Body of pancreas (tissue), 4 donors: Measurements from ENCODE around the gene TIAM1. TPM values are rescaled to one million over a fixed set of nuclear protein-coding genes. Genes with fewer than 3 reads are reported as not detected.

ENCODE experiments used
- ATAC-seq: fragments of 150-250 bp; one replicate; pipeline ENCODE4 v1.9.1; 2016
- DNase-seq, 4 donors: peaks; one replicate each; pipeline ENCODE4 v3.0.0-alpha.2; 2019
- H3K27ac ChIP-seq, 4 donors: fragments of 200-600 bp; sonication (generic); 1 replicate in 3 of 4; 2 replicates in 1 of 4; pipeline versions ENCODE4 v1.5.1 to v1.6.1; 2016 to 2019; ENCODE audit warnings: mild to moderate bottlenecking in 1 of 4, mixed read lengths in 1 of 4, moderate library complexity in 1 of 4
- H3K27me3 ChIP-seq, 2 donors: fragments of 200-600 bp; sonication (generic); one replicate each; pipeline ENCODE4 v1.6.0; 2016; ENCODE audit warnings: mild to moderate bottlenecking in 1 of 2
- H3K36me3 ChIP-seq, 2 donors: fragments of 200-600 bp; sonication (generic); replicated peaks in 1 of 2; 2 replicates each; pipeline ENCODE4 v1.5.1; 2016; ENCODE audit warnings: low read depth in 2 of 2; ENCODE audit not compliant: insufficient read depth in 1 of 2
- H3K4me1 ChIP-seq: fragments of 200-600 bp; sonication (generic); one replicate; pipeline ENCODE4 v1.6.0; 2016
- H3K4me3 ChIP-seq, 2 donors: fragments of 200-600 bp; sonication (generic); 1 replicate in 1 of 2; 2 replicates in 1 of 2; pipeline ENCODE4 v1.5.1; 2016 to 2019
- H3K9me3 ChIP-seq, 3 donors: fragments of 200-600 bp; sonication (generic); 1 replicate in 2 of 3; 2 replicates in 1 of 3; pipeline ENCODE4 v1.5.1; 2016
- POLR2A ChIP-seq, 3 donors: fragments of 450-650 bp; IDR thresholded peaks; one replicate each; pipeline ENCODE4 v1.6.1; 2016; ENCODE audit warnings: antibody characterized with exemption in 3 of 3, mild to moderate bottlenecking in 2 of 3
- WGBS, 2 donors: methylation state at CpG; one replicate each; pipeline ENCODE4 v1.1.5; 2017; 5-methylcytosine and 5-hydroxymethylcytosine counted together
- intact Hi-C: fragments of 100-400 bp; cut with DNase I; formaldehyde crosslinking; loops from one replicate; pipeline ENCODE4 v1.15.1; 2023
- total RNA-seq, 2 donors: library from RNA; depleted of rRNA; stranded (reverse); fragments of >200 nt; gene quantifications; one replicate each; pipeline ENCODE4 v1.1.0, GENCODE V29; 2016
- TF ChIP-seq, protein P1 (sequence below), 7 experiments: fragments of 450-650 bp in 4 of 7; fragments of 200-600 bp in 3 of 7; sonication (generic) in 3 of 7; IDR thresholded peaks; one replicate each; pipeline ENCODE4 v1.5.1; 2016 to 2019; ENCODE audit warnings: antibody characterized with exemption in 7 of 7

TIAM1 gene
- total RNA-seq, 2 donors from 2014 or later, result 3.6 to 8.8 TPM

DNA sequence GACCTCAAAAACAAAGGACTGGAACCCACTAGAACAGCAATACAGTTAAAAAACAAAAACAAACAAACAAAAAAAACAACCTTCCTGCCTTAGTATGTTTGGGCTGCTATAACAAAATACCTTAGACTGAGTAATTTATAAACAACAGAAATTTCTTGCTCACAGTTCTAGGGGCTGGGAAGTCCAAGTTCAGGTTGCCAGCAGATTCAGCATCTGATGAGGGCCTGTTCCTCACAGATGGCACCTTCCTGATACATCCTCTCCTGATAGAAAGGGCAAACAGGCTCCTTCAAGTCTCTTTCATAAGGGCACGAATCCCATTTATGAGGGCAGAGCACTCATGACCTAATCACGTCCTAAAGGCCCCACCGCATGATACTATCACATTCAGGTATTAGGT, 55.9 kb downstream of the TIAM1 start:
- intact Hi-C loops, result no loop called here
- H3K4me1 ChIP-seq, result no peaks in the 10 kb centered on the region
- DNase-seq (no peak), ATAC-seq (no peak)
- H3K27me3 ChIP-seq, result no peaks in the 10 kb centered on the region
- TF ChIP-seq, protein P1, sequence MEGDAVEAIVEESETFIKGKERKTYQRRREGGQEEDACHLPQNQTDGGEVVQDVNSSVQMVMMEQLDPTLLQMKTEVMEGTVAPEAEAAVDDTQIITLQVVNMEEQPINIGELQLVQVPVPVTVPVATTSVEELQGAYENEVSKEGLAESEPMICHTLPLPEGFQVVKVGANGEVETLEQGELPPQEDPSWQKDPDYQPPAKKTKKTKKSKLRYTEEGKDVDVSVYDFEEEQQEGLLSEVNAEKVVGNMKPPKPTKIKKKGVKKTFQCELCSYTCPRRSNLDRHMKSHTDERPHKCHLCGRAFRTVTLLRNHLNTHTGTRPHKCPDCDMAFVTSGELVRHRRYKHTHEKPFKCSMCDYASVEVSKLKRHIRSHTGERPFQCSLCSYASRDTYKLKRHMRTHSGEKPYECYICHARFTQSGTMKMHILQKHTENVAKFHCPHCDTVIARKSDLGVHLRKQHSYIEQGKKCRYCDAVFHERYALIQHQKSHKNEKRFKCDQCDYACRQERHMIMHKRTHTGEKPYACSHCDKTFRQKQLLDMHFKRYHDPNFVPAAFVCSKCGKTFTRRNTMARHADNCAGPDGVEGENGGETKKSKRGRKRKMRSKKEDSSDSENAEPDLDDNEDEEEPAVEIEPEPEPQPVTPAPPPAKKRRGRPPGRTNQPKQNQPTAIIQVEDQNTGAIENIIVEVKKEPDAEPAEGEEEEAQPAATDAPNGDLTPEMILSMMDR (IDR thresholded peaks at IDR 0.05), result no peak
- no peak for TF ChIP-seq POLR2A (IDR thresholded peaks at IDR 0.05)
- H3K36me3 ChIP-seq, result no peaks in the 10 kb centered on the region
- no peak overlapping the region for H3K4me3 ChIP-seq
- no peaks in the 10 kb centered on the region for H3K9me3 ChIP-seq
- no peak overlapping the region for H3K27ac ChIP-seq
- 67 to 72% methylated on average over 3 of the region's 3 CpGs for WGBS, 2 donors

GRCh38 chr21:31287201-31287600, 56.9 kb downstream of the TIAM1 start:
- no peak overlapping the region for H3K27ac ChIP-seq
- DNase-seq, result no peak
- no peaks in the 10 kb centered on the region for H3K9me3 ChIP-seq
- no peaks in the 10 kb centered on the region for H3K36me3 ChIP-seq
- H3K4me1 ChIP-seq, result no peaks in the 10 kb centered on the region
- no peaks in the 10 kb centered on the region for H3K27me3 ChIP-seq
- intact Hi-C loops, result no loop called here
- WGBS, 2 donors, result 81 to 83% methylated on average over 2 of the region's 2 CpGs
- no peak overlapping the region for H3K4me3 ChIP-seq
- TF ChIP-seq POLR2A (IDR thresholded peaks at IDR 0.05), result no peak
- TF ChIP-seq, protein P1 (IDR thresholded peaks at IDR 0.05), result no peak
- ATAC-seq, result no peak

DNA sequence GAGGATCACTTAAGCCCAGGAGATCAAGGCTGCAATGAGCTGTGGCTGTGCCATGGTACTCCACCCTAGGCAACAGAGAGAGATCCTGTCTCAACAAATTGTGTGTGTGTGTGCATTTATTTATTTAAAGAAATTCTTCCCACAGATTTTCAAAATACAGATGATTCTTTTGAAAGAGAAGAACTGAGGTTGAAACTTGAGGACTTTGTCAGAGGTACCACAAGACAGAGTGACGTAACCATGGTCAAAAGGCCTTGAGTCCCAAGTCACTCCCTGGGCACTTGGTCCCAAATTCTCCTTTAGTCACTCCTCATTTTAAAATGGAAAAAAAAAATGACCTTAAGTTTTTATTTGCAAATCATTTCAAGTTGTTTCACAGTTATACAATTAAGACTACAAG, 57.4 kb downstream of the TIAM1 start:
- Histone ChIP-seq H3K4me1 (no peaks in the 10 kb centered on the region), H3K27me3 (no peaks in the 10 kb centered on the region), H3K9me3 (no peaks in the 10 kb centered on the region), H3K4me3 (no peak overlapping the region), H3K36me3 (no peaks in the 10 kb centered on the region), H3K27ac (no peak overlapping the region)
- WGBS, 2 donors, result 76% methylated on average over 1 of the region's 1 CpG
- no peak for DNase-seq
- no peak for TF ChIP-seq POLR2A (IDR thresholded peaks at IDR 0.05)
- TF ChIP-seq, protein P1 (IDR thresholded peaks at IDR 0.05), result no peak
- no peak for ATAC-seq
- intact Hi-C loops, result no loop called here

GRCh38 chr21:31284797-31285397, 59.2 kb downstream of the TIAM1 start:
- Histone ChIP-seq H3K27ac (no peak overlapping the region), H3K9me3 (no peaks in the 10 kb centered on the region), H3K36me3 (no peaks in the 10 kb centered on the region), H3K27me3 (no peaks in the 10 kb centered on the region), H3K4me3 (no peak overlapping the region), H3K4me1 (no peaks in the 10 kb centered on the region)
- intact Hi-C loops, result no loop called here
- WGBS, 2 donors, result 62 to 84% methylated on average over 4 to 5 of the region's 5 CpGs
- DNase-seq, result no peak
- no peak for ATAC-seq
- no peak for TF ChIP-seq POLR2A (IDR thresholded peaks at IDR 0.05)
- TF ChIP-seq, protein P1 (IDR thresholded peaks at IDR 0.05), result no peak

DNA sequence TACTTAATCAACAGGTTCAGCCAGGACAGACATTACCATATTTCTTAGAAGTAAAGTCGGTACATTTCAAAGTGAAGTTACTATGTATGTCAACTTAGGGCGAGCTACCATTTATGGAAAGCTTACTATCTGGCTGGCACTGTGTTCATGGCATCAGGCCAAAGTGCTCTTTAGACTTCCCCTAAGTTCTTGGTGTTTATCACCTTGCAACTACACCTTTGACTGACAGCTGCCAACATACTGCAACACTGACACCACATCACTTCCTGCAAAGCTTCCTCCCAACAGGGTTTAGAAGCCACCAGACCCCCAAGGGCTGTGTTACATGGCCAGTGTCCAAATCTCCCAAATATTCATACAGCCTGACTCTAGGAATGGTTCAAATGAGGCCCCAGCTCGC, 61.0 kb downstream of the TIAM1 start:
- Histone ChIP-seq H3K27me3 (no peaks in the 10 kb centered on the region), H3K4me1 (no peaks in the 10 kb centered on the region), H3K4me3 (no peak overlapping the region), H3K27ac (no peak overlapping the region), H3K9me3 (no peaks in the 10 kb centered on the region), H3K36me3 (no peaks in the 10 kb centered on the region)
- TF ChIP-seq, protein P1 (IDR thresholded peaks at IDR 0.05), result no peak
- intact Hi-C loops, result no loop called here
- DNase-seq, result no peak
- no peak for ATAC-seq
- WGBS, 2 donors, result 71 to 76% methylated on average over 3 of the region's 3 CpGs
